ENCODE data around the gene DBP. TPM values are rescaled to one million over a fixed set of nuclear protein-coding genes. Genes with fewer than 3 reads are reported as not detected.

DBP gene
- total RNA-seq, 4 donors from 2014 or later = 0.33 to 18.6 (median 6.3) TPM

DNA sequence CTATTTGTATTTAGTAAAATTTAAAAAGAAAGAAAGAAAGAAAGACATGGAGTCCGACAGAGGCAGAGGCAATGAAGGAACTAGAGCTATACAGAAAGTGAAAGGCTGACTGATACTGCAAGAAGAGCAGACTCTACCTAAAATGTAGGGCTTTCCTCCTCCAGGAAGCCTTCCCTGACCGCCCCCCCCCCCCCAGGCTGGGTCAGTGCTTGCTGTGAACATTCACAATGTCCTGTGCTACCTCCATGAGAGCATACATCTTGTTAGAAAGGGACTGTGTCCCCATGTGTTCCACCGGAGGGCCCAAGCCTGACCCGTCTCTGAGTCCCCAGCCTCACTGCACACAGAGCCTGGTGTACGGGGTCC, 14.5 kb upstream of the DBP start:
- TF ChIP-seq, protein P1, sequence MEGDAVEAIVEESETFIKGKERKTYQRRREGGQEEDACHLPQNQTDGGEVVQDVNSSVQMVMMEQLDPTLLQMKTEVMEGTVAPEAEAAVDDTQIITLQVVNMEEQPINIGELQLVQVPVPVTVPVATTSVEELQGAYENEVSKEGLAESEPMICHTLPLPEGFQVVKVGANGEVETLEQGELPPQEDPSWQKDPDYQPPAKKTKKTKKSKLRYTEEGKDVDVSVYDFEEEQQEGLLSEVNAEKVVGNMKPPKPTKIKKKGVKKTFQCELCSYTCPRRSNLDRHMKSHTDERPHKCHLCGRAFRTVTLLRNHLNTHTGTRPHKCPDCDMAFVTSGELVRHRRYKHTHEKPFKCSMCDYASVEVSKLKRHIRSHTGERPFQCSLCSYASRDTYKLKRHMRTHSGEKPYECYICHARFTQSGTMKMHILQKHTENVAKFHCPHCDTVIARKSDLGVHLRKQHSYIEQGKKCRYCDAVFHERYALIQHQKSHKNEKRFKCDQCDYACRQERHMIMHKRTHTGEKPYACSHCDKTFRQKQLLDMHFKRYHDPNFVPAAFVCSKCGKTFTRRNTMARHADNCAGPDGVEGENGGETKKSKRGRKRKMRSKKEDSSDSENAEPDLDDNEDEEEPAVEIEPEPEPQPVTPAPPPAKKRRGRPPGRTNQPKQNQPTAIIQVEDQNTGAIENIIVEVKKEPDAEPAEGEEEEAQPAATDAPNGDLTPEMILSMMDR (IDR thresholded peaks at IDR 0.05; ENCODE audit: low read depth) = no peak

GRCh38 chr19:48650974-48651682, 13.9 kb upstream of the DBP start:
- TF ChIP-seq, protein P1 (IDR thresholded peaks at IDR 0.05; ENCODE audit: low read depth) = no peak

DNA sequence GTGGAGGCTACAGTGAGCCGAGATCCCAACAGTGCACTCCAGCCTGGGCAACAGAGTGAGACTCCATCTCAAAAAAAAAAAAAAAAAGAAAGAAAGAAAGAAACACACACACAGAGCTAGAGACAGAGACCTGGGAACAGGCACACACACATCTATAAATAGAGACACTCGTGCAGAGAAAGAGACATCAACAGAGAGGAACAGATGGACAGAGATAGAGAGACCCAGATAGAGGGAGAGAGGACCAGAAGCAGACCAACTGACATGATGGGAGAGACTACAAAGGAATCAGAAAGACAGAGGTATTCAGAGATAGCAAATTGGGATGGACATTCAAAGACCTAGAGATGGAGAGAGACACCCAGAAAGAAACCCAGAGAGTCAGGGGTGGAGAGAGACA, 11.0 kb upstream of the DBP start:
- TF ChIP-seq, protein P1 (IDR thresholded peaks at IDR 0.05; ENCODE audit: low read depth) = no peak

DNA sequence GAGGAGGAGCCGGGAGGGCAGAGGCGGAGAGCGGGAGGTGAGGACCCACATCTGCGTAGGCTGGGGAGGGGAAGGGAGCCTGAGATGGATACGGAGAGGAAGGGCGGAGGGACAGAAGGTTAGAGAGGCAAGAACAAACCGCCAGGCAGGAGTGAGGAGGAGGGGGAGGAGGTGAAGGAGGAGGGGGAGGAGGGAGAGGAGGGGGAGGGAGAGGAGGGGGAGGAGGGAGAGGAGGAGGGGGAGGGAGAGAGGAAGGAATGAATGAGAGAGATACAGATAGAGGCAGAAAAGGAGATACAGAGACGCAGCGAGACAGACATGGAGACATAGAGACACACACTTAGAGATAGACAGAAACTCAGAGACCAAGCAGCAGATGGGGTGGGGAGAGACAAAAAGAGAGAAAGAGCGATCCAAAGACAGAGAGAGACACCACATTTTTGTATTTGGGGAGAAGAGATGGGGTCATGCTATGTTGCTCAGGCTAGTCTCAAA, 9.6 kb upstream of the DBP start:
- TF ChIP-seq, protein P1 (IDR thresholded peaks at IDR 0.05; ENCODE audit: low read depth) = no peak

GRCh38 chr19:48646001-48646721, 9.0 kb upstream of the DBP start, which contains the start of gene CA11:
Gene CA11 (minus strand): TSS chr19:48646187. CDS start chr19:48645632, 555 bp downstream.
- TF ChIP-seq, protein P1 (IDR thresholded peaks at IDR 0.05; ENCODE audit: low read depth) = no peak

- TF ChIP-seq, protein P1 (IDR thresholded peaks at IDR 0.05; ENCODE audit: low read depth) = no peak
Observed at GRCh38 chr19:48645620-48646000, 8.4 kb upstream of the DBP start.

DNA sequence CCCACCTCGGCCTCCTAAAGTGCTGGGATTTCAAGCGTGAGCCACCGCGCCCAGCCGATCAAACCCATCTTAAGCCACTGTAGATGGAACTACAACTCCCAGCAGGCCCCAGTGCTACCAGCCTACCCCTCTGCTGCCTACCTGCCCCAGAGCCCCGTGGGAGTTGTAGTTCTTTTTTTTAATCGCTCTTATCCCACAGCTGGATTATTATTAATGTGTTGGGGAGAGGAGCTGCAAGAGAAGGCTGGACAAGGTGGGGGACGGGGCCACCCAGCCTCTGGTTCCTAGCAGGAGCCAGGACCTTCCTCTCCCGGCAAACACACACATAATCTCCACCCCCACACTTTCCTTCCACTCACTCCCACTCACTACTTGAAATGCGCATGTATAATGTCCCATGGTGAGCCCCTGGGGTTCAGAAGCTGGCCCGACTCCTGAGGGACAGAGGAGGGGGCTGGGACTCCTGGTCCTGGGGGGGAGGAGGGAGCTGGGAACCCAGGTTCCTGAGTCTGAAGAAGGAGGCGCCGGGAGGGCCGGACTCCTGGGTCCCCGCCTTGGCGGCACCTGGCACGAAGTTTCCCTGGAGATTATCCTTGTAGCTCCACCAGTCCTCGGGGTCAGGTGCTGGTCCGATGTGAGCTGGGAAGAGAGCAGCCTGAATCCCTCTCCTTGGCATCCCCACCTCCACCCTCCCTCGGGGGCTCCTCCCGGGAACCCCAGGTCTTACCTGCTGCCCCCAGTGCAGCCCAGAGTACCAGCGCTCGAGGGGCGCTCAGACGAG, 7.8 kb upstream of the DBP start:
- TF ChIP-seq, protein P1 (IDR thresholded peaks at IDR 0.05; ENCODE audit: low read depth) = no peak
